HEK293 (cell line): ENCODE results near the gene TNS1.

Experiments
- CTCF ChIA-PET: fragments of 350-600 bp; formaldehyde crosslinking; extraction: SDS; loops from one replicate; lab custom pipeline; 2021; ENCODE audit warnings: antibody characterized with exemption; lab: Yijun Ruan, JAX
- POLR2A ChIA-PET: fragments of 300-600 bp; formaldehyde crosslinking; extraction: SDS; loops from one replicate; lab custom pipeline; 2020; ENCODE audit warnings: antibody characterized with exemption, inconsistent platforms; lab: Yijun Ruan, JAX
- H3K27ac ChIP-seq: fragments of 200-500 bp; sonication (Bioruptor generic); 2 replicates; pipeline ENCODE4 v1.5.1; 2014; ENCODE audit warnings: low read depth, low read length, control low read depth, inconsistent platforms; ENCODE audit errors: extremely low read depth
- H3K36me3 ChIP-seq, 2 experiments: fragments of 200-500 bp in 1 of 2; sonication (Bioruptor generic) in 1 of 2; 1 replicate in 1 of 2; 2 replicates in 1 of 2; pipeline ENCODE4 v1.5.1; 2014 to 2017; ENCODE audit warnings: inconsistent platforms in 2 of 2, low read length in 2 of 2; ENCODE audit not compliant: control insufficient read depth in 2 of 2, insufficient read depth in 1 of 2
- H3K4me1 ChIP-seq: fragments of 200-500 bp; sonication (Bioruptor generic); 2 replicates; pipeline ENCODE4 v1.5.1; 2014; ENCODE audit warnings: mild to moderate bottlenecking, low read length, inconsistent platforms; ENCODE audit not compliant: control insufficient read depth, insufficient read depth
- H3K4me3 ChIP-seq: 2 replicates; pipeline ENCODE4 v1.5.1; 2011; ENCODE audit warnings: low read depth, mild to moderate bottlenecking, control low read depth, low read length, moderate library complexity
- H3K9me3 ChIP-seq: fragments of 200-500 bp; sonication (Bioruptor generic); 2 replicates; pipeline ENCODE4 v1.5.1; 2014; ENCODE audit warnings: low read depth, low read length, inconsistent platforms; ENCODE audit not compliant: control insufficient read depth, insufficient read depth
- EGR2 ChIP-seq: fragments of 450-650 bp; formaldehyde crosslinking; IDR thresholded peaks from 2 replicates; pipeline ENCODE4 v1.5.1; 2016; ENCODE audit warnings: low read depth, missing biosample characterization, missing genetic modification characterization
- GLI4 ChIP-seq: fragments of 450-650 bp; formaldehyde crosslinking; IDR thresholded peaks from 2 replicates; pipeline ENCODE4 v1.5.1; 2016; ENCODE audit warnings: missing biosample characterization, missing genetic modification characterization
- GLIS1 ChIP-seq: fragments of 450-650 bp; formaldehyde crosslinking; IDR thresholded peaks from 2 replicates; pipeline ENCODE4 v1.5.1; 2016; ENCODE audit warnings: missing biosample characterization, missing genetic modification characterization
- GLIS2 ChIP-seq: fragments of 450-650 bp; formaldehyde crosslinking; IDR thresholded peaks from 2 replicates; pipeline ENCODE4 v1.5.1; 2016; ENCODE audit warnings: missing biosample characterization, missing genetic modification characterization
- HOXC10 ChIP-seq: sonication (generic); formaldehyde crosslinking; IDR thresholded peaks from 2 replicates; pipeline ENCODE4 v1.8.1; 2023; ENCODE audit warnings: mild to moderate bottlenecking, missing genetic modification reagents
- INSM2 ChIP-seq: fragments of 450-650 bp; formaldehyde crosslinking; IDR thresholded peaks from 2 replicates; pipeline ENCODE4 v1.5.1; 2016; ENCODE audit warnings: missing biosample characterization, missing genetic modification characterization
- KLF16 ChIP-seq: fragments of 450-650 bp; formaldehyde crosslinking; IDR thresholded peaks from 2 replicates; pipeline ENCODE4 v1.5.1; 2017; ENCODE audit warnings: missing biosample characterization, missing genetic modification characterization
- SP3 ChIP-seq: fragments of 450-650 bp; formaldehyde crosslinking; IDR thresholded peaks from 2 replicates; pipeline ENCODE4 v1.5.1; 2016; ENCODE audit warnings: missing biosample characterization, missing genetic modification characterization
- ZBTB10 ChIP-seq: fragments of 450-650 bp; formaldehyde crosslinking; IDR thresholded peaks from 2 replicates; pipeline ENCODE4 v1.5.1; 2016; ENCODE audit warnings: missing biosample characterization, missing genetic modification characterization
- ZBTB20 ChIP-seq: fragments of 450-650 bp; formaldehyde crosslinking; IDR thresholded peaks from 2 replicates; pipeline ENCODE4 v1.5.1; 2016; ENCODE audit warnings: missing biosample characterization, missing genetic modification characterization
- ZBTB8A ChIP-seq: fragments of 450-650 bp; formaldehyde crosslinking; IDR thresholded peaks from 2 replicates; pipeline ENCODE4 v1.5.1; 2016; ENCODE audit warnings: missing biosample characterization, missing genetic modification characterization
- ZFHX2 ChIP-seq: fragments of 450-650 bp; formaldehyde crosslinking; conservative IDR thresholded peaks from 2 replicates; pipeline ENCODE4 v1.5.1; 2016; ENCODE audit warnings: missing biosample characterization, missing genetic modification characterization
- ZNF10 ChIP-seq: fragments of 450-650 bp; formaldehyde crosslinking; IDR thresholded peaks from 2 replicates; pipeline ENCODE4 v1.5.1; 2017; ENCODE audit warnings: missing biosample characterization, missing genetic modification characterization
- ZNF174 ChIP-seq: fragments of 450-650 bp; formaldehyde crosslinking; IDR thresholded peaks from 2 replicates; pipeline ENCODE4 v1.5.0; 2017; ENCODE audit warnings: missing biosample characterization, mild to moderate bottlenecking, missing genetic modification characterization
- ZNF175 ChIP-seq: fragments of 450-650 bp; formaldehyde crosslinking; IDR thresholded peaks from 2 replicates; pipeline ENCODE4 v1.5.1; 2016; ENCODE audit warnings: missing biosample characterization, missing genetic modification characterization
- ZNF23 ChIP-seq: fragments of 450-650 bp; formaldehyde crosslinking; IDR thresholded peaks from 2 replicates; pipeline ENCODE4 v1.5.1; 2016; ENCODE audit warnings: missing biosample characterization, missing genetic modification characterization, borderline replicate concordance
- ZNF280D ChIP-seq: fragments of 450-650 bp; formaldehyde crosslinking; IDR thresholded peaks from 2 replicates; pipeline ENCODE4 v1.5.1; 2016; ENCODE audit warnings: missing biosample characterization, missing genetic modification characterization
- ZNF335 ChIP-seq: fragments of 450-650 bp; formaldehyde crosslinking; conservative IDR thresholded peaks from 2 replicates; pipeline ENCODE4 v1.5.1; 2016; ENCODE audit warnings: missing biosample characterization, missing genetic modification characterization
- ZNF398 ChIP-seq: fragments of 450-650 bp; formaldehyde crosslinking; IDR thresholded peaks from 2 replicates; pipeline ENCODE4 v1.5.1; 2017; ENCODE audit warnings: missing biosample characterization, missing genetic modification characterization
- ZNF404 ChIP-seq: fragments of 450-650 bp; formaldehyde crosslinking; IDR thresholded peaks from 2 replicates; pipeline ENCODE4 v1.5.1; 2017; ENCODE audit warnings: missing biosample characterization, missing genetic modification characterization
- ZNF423 ChIP-seq: fragments of 450-650 bp; formaldehyde crosslinking; IDR thresholded peaks from 2 replicates; pipeline ENCODE4 v1.5.1; 2016; ENCODE audit warnings: missing biosample characterization, missing genetic modification characterization
- ZNF433 ChIP-seq: fragments of 450-650 bp; formaldehyde crosslinking; IDR thresholded peaks from 2 replicates; pipeline ENCODE4 v1.5.1; 2016; ENCODE audit warnings: missing biosample characterization, missing genetic modification characterization, low read depth
- ZNF510 ChIP-seq: fragments of 450-650 bp; formaldehyde crosslinking; IDR thresholded peaks from 2 replicates; pipeline ENCODE4 v1.5.1; 2018; ENCODE audit warnings: mild to moderate bottlenecking, missing genetic modification characterization, missing biosample characterization; ENCODE audit not compliant: insufficient replicate concordance
- ZNF514 ChIP-seq: fragments of 450-650 bp; formaldehyde crosslinking; IDR thresholded peaks from 2 replicates; pipeline ENCODE4 v1.5.1; 2016; ENCODE audit warnings: missing biosample characterization, missing genetic modification characterization
- ZNF555 ChIP-seq: fragments of 450-650 bp; formaldehyde crosslinking; conservative IDR thresholded peaks from 2 replicates; pipeline ENCODE4 v1.5.1; 2017; ENCODE audit warnings: missing biosample characterization, mild to moderate bottlenecking, missing genetic modification characterization, inconsistent platforms
- ZNF610 ChIP-seq: fragments of 450-650 bp; formaldehyde crosslinking; IDR thresholded peaks from 2 replicates; pipeline ENCODE4 v1.5.1; 2016; ENCODE audit warnings: missing biosample characterization, missing genetic modification characterization, borderline replicate concordance
- ZNF621 ChIP-seq: fragments of 450-650 bp; formaldehyde crosslinking; IDR thresholded peaks from 2 replicates; pipeline ENCODE4 v1.5.1; 2017; ENCODE audit warnings: missing biosample characterization, missing genetic modification characterization
- ZNF660 ChIP-seq: fragments of 450-650 bp; IDR thresholded peaks from 2 replicates; pipeline ENCODE4 v1.5.1; 2018; ENCODE audit warnings: missing biosample characterization, mild to moderate bottlenecking, missing genetic modification characterization

The TNS1 gene

GRCh38 chr2:218010984-218011652 is 8.3 kb upstream of the TNS1 start:
- peaks cover 7% of the 10 kb centered on the region for H3K4me1 ChIP-seq
- no peak overlapping the region for H3K4me3 ChIP-seq
- no peaks in the 10 kb centered on the region for H3K9me3 ChIP-seq
- no peaks in the 10 kb centered on the region for H3K36me3 ChIP-seq
- H3K27ac ChIP-seq = peak overlapping the region; percentile 4; the same call in 1 of the 2 replicates
- POLR2A ChIA-PET = no interaction called here
- CTCF ChIA-PET = interaction anchor here (1.0 to 1.2 kb wide), 3 partner anchors 11 to 222 kb away, joined by 3 to 4 read pairs (median 4); no protein-coding TSS in a partner anchor
- TF ChIP-seq SP3 (tag by site-specific recombination) = no peak
- no peak for TF ChIP-seq ZNF23 (tag by site-specific recombination)
- TF ChIP-seq GLI4 (tag by site-specific recombination) = no peak
- no peak for TF ChIP-seq INSM2
- TF ChIP-seq ZNF621 (tag by site-specific recombination) = no peak
- no peak for TF ChIP-seq ZNF10 (tag by site-specific recombination)
- TF ChIP-seq HOXC10 = no peak
- TF ChIP-seq ZBTB20 (tag by site-specific recombination) = peak; percentile 93; the same call in 1 of the 2 replicates
- TF ChIP-seq ZNF398 = peak; percentile 65
- no peak for TF ChIP-seq ZNF404 (tag by site-specific recombination)
- TF ChIP-seq ZNF433 (tag by site-specific recombination) = no peak
- 0 out of 2 replicates have a peak, but pooled peaks have one; percentile 38 for TF ChIP-seq ZNF423
- peak; percentile 56 for TF ChIP-seq ZFHX2 (tag by site-specific recombination)
- TF ChIP-seq ZNF280D (tag by site-specific recombination) = no peak
- no peak for TF ChIP-seq ZNF514 (tag by site-specific recombination)
- TF ChIP-seq ZNF174 = no peak
- TF ChIP-seq EGR2 (tag by site-specific recombination) = peak; percentile 37; the same call in 1 of the 2 replicates
- 0 out of 2 replicates have a peak, but pooled peaks have one; percentile 24 for TF ChIP-seq KLF16 (tag by site-specific recombination)
- TF ChIP-seq ZNF610 (tag by site-specific recombination) = no peak
- TF ChIP-seq ZBTB10 (tag by site-specific recombination) = no peak
- TF ChIP-seq GLIS1 (tag by site-specific recombination) = peak; percentile 77
- TF ChIP-seq ZNF660 = no peak
- TF ChIP-seq ZNF175 = no peak
- no peak for TF ChIP-seq ZNF510 (tag by site-specific recombination)
- TF ChIP-seq GLIS2 (tag by site-specific recombination) = peak; percentile 49; the same call in 1 of the 2 replicates
- peak; percentile 10; the same call in 1 of the 2 replicates for TF ChIP-seq ZBTB8A
- TF ChIP-seq ZNF555 (tag by site-specific recombination) = no peak
- TF ChIP-seq ZNF335 (tag by site-specific recombination) = peak; percentile 97
